HEK293 (cell line): ENCODE measurements around the gene HSPB2.

ENCODE experiments used
- FEZF1 ChIP-seq: fragments of 450-650 bp; formaldehyde crosslinking; IDR thresholded peaks from 2 replicates; pipeline ENCODE4 v1.5.1; 2016; ENCODE audit warnings: missing biosample characterization, missing genetic modification characterization
- GLIS1 ChIP-seq: fragments of 450-650 bp; formaldehyde crosslinking; IDR thresholded peaks from 2 replicates; pipeline ENCODE4 v1.5.1; 2016; ENCODE audit warnings: missing biosample characterization, missing genetic modification characterization
- HOXD13 ChIP-seq: sonication (generic); formaldehyde crosslinking; IDR thresholded peaks from 2 replicates; pipeline ENCODE4 v1.8.0; 2022; ENCODE audit warnings: missing genetic modification reagents, borderline replicate concordance
- KLF8 ChIP-seq: fragments of 450-650 bp; formaldehyde crosslinking; IDR thresholded peaks from 2 replicates; pipeline ENCODE4 v1.5.1; 2016; ENCODE audit warnings: missing biosample characterization, missing genetic modification characterization
- PRDM6 ChIP-seq: fragments of 450-650 bp; formaldehyde crosslinking; IDR thresholded peaks from 2 replicates; pipeline ENCODE4 v1.5.1; 2017; ENCODE audit warnings: missing biosample characterization, missing genetic modification characterization
- REPIN1 ChIP-seq: fragments of 450-650 bp; formaldehyde crosslinking; IDR thresholded peaks from 2 replicates; pipeline ENCODE4 v1.5.1; 2017; ENCODE audit warnings: missing biosample characterization, missing genetic modification characterization, low read depth
- SCRT1 ChIP-seq: fragments of 450-650 bp; formaldehyde crosslinking; IDR thresholded peaks from 2 replicates; pipeline ENCODE4 v1.5.1; 2016; ENCODE audit warnings: missing biosample characterization, missing genetic modification characterization, borderline replicate concordance
- SETDB1 ChIP-seq: IDR thresholded peaks from one replicate; pipeline ENCODE4 v1.6.1; 2017; ENCODE audit warnings: mild to moderate bottlenecking, low read length, moderate library complexity, mixed read lengths; ENCODE audit not compliant: insufficient read length
- YY2 ChIP-seq: fragments of 450-650 bp; formaldehyde crosslinking; IDR thresholded peaks from 2 replicates; pipeline ENCODE4 v1.5.1; 2016; ENCODE audit warnings: missing biosample characterization, missing genetic modification characterization
- ZEB2 ChIP-seq: fragments of 450-650 bp; formaldehyde crosslinking; IDR thresholded peaks from 2 replicates; pipeline ENCODE4 v1.5.1; 2016; ENCODE audit warnings: missing biosample characterization, missing genetic modification characterization
- ZFP37 ChIP-seq: fragments of 450-650 bp; formaldehyde crosslinking; IDR thresholded peaks from 2 replicates; pipeline ENCODE4 v1.5.1; 2016; ENCODE audit warnings: missing biosample characterization, missing genetic modification characterization
- ZFP41 ChIP-seq: fragments of 450-650 bp; formaldehyde crosslinking; IDR thresholded peaks from 2 replicates; pipeline ENCODE4 v1.5.1; 2016; ENCODE audit warnings: missing biosample characterization, missing genetic modification characterization, borderline replicate concordance
- ZNF155 ChIP-seq: fragments of 450-650 bp; formaldehyde crosslinking; IDR thresholded peaks from 2 replicates; pipeline ENCODE4 v1.5.1; 2016; ENCODE audit warnings: missing biosample characterization, missing genetic modification characterization
- ZNF169 ChIP-seq: fragments of 450-650 bp; formaldehyde crosslinking; IDR thresholded peaks from 2 replicates; pipeline ENCODE4 v1.5.1; 2016; ENCODE audit warnings: missing biosample characterization, missing genetic modification characterization
- ZNF214 ChIP-seq: fragments of 450-650 bp; formaldehyde crosslinking; IDR thresholded peaks from 2 replicates; pipeline ENCODE4 v1.5.1; 2017; ENCODE audit warnings: missing biosample characterization, mild to moderate bottlenecking, missing genetic modification characterization, borderline replicate concordance
- ZNF221 ChIP-seq: fragments of 450-650 bp; formaldehyde crosslinking; IDR thresholded peaks from 2 replicates; pipeline ENCODE4 v1.5.1; 2017; ENCODE audit warnings: missing biosample characterization, missing genetic modification characterization, borderline replicate concordance
- ZNF26 ChIP-seq: fragments of 450-650 bp; formaldehyde crosslinking; IDR thresholded peaks from 2 replicates; pipeline ENCODE4 v1.5.1; 2016; ENCODE audit warnings: missing biosample characterization, missing genetic modification characterization
- ZNF266 ChIP-seq: fragments of 450-650 bp; formaldehyde crosslinking; IDR thresholded peaks from 2 replicates; pipeline ENCODE4 v1.5.1; 2016; ENCODE audit warnings: missing biosample characterization, missing genetic modification characterization, low read depth
- ZNF341 ChIP-seq: fragments of 450-650 bp; formaldehyde crosslinking; IDR thresholded peaks from 2 replicates; pipeline ENCODE4; 2016; ENCODE audit warnings: low read depth, missing biosample characterization, missing genetic modification characterization
- ZNF404 ChIP-seq: fragments of 450-650 bp; formaldehyde crosslinking; IDR thresholded peaks from 2 replicates; pipeline ENCODE4 v1.5.1; 2017; ENCODE audit warnings: missing biosample characterization, missing genetic modification characterization
- ZNF501 ChIP-seq: fragments of 450-650 bp; formaldehyde crosslinking; IDR thresholded peaks from 2 replicates; pipeline ENCODE4 v1.5.1; 2016; ENCODE audit warnings: missing biosample characterization, missing genetic modification characterization
- ZNF529 ChIP-seq: fragments of 450-650 bp; formaldehyde crosslinking; IDR thresholded peaks from 2 replicates; pipeline ENCODE4 v1.5.1; 2017; ENCODE audit warnings: missing genetic modification characterization, missing biosample characterization; ENCODE audit not compliant: insufficient replicate concordance
- ZNF530 ChIP-seq: fragments of 450-650 bp; formaldehyde crosslinking; IDR thresholded peaks from 2 replicates; pipeline ENCODE4 v1.5.1; 2016; ENCODE audit warnings: low read depth, missing biosample characterization, missing genetic modification characterization
- ZNF555 ChIP-seq: fragments of 450-650 bp; formaldehyde crosslinking; conservative IDR thresholded peaks from 2 replicates; pipeline ENCODE4 v1.5.1; 2017; ENCODE audit warnings: missing biosample characterization, mild to moderate bottlenecking, missing genetic modification characterization, inconsistent platforms
- ZNF560 ChIP-seq: fragments of 450-650 bp; formaldehyde crosslinking; IDR thresholded peaks from 2 replicates; pipeline ENCODE4 v1.5.1; 2017; ENCODE audit warnings: missing biosample characterization, missing genetic modification characterization, borderline replicate concordance
- ZNF610 ChIP-seq: fragments of 450-650 bp; formaldehyde crosslinking; IDR thresholded peaks from 2 replicates; pipeline ENCODE4 v1.5.1; 2016; ENCODE audit warnings: missing biosample characterization, missing genetic modification characterization, borderline replicate concordance
- ZNF645 ChIP-seq: fragments of 450-650 bp; formaldehyde crosslinking; IDR thresholded peaks from 2 replicates; pipeline ENCODE4; 2016; ENCODE audit warnings: missing biosample characterization, missing genetic modification characterization
- ZNF670 ChIP-seq: fragments of 450-650 bp; formaldehyde crosslinking; IDR thresholded peaks from 2 replicates; pipeline ENCODE4 v1.5.1; 2016; ENCODE audit warnings: missing biosample characterization, missing genetic modification characterization, low read depth
- ZNF701 ChIP-seq: fragments of 450-650 bp; formaldehyde crosslinking; IDR thresholded peaks from 2 replicates; pipeline ENCODE4 v1.5.1; 2016; ENCODE audit warnings: missing biosample characterization, missing genetic modification characterization
- ZNF76 ChIP-seq: fragments of 450-650 bp; formaldehyde crosslinking; IDR thresholded peaks from 2 replicates; pipeline ENCODE4; 2016; ENCODE audit warnings: low read depth, missing biosample characterization, missing genetic modification characterization, borderline replicate concordance
- ZNF768 ChIP-seq: fragments of 450-650 bp; formaldehyde crosslinking; IDR thresholded peaks from 2 replicates; pipeline ENCODE4 v1.5.1; 2018; ENCODE audit warnings: missing biosample characterization, mild to moderate bottlenecking, missing genetic modification characterization
- ZNF830 ChIP-seq: fragments of 450-650 bp; IDR thresholded peaks from 2 replicates; pipeline ENCODE4 v1.5.0; 2018; ENCODE audit warnings: missing biosample characterization, missing genetic modification characterization, low read depth, mild to moderate bottlenecking, moderate library complexity
- ZNF843 ChIP-seq: fragments of 450-650 bp; formaldehyde crosslinking; IDR thresholded peaks from 2 replicates; pipeline ENCODE4 v1.5.1; 2016; ENCODE audit warnings: missing biosample characterization, missing genetic modification characterization
- ZSCAN16 ChIP-seq: fragments of 450-650 bp; formaldehyde crosslinking; IDR thresholded peaks from 2 replicates; pipeline ENCODE4 v1.5.1; 2016; ENCODE audit warnings: missing biosample characterization, missing genetic modification characterization
- ZSCAN23 ChIP-seq: fragments of 450-650 bp; formaldehyde crosslinking; IDR thresholded peaks from 2 replicates; pipeline ENCODE4 v1.5.1; 2016; ENCODE audit warnings: missing biosample characterization, missing genetic modification characterization
- ZSCAN4 ChIP-seq: fragments of 450-650 bp; formaldehyde crosslinking; IDR thresholded peaks from 2 replicates; pipeline ENCODE4 v1.5.1; 2017; ENCODE audit warnings: missing biosample characterization, missing genetic modification characterization
- ZXDB ChIP-seq: fragments of 450-650 bp; formaldehyde crosslinking; IDR thresholded peaks from 2 replicates; pipeline ENCODE4 v1.5.1; 2016; ENCODE audit warnings: missing biosample characterization, missing genetic modification characterization

Gene HSPB2

GRCh38 chr11:111878849-111879636 is 33.5 kb upstream of the HSPB2 start, which contains the start of the genes CFAP68 and FDXACB1 (continued):
- peak; percentile 16; the same call in 1 of the 2 replicates for TF ChIP-seq ZNF610 (tag by site-specific recombination)
- no peak for TF ChIP-seq ZSCAN23 (tag by site-specific recombination)
- TF ChIP-seq ZNF341, result peak; percentile 81
- TF ChIP-seq ZFP41 (tag by site-specific recombination), result no peak
- TF ChIP-seq SETDB1, result peak; percentile 51
- TF ChIP-seq ZNF530 (tag by site-specific recombination), result no peak
- no peak for TF ChIP-seq ZNF555 (tag by site-specific recombination)
- peak; percentile 73 for TF ChIP-seq GLIS1 (tag by site-specific recombination)
- TF ChIP-seq ZNF701, result no peak
- TF ChIP-seq ZNF214 (tag by site-specific recombination), result no peak
- no peak for TF ChIP-seq SCRT1 (tag by site-specific recombination)
- TF ChIP-seq ZEB2 (tag by site-specific recombination), result peak; percentile 99
- no peak for TF ChIP-seq PRDM6 (tag by site-specific recombination)
- peak; percentile 81; the same call in 1 of the 2 replicates for TF ChIP-seq ZNF768 (tag by site-specific recombination)
- TF ChIP-seq ZNF645 (tag by site-specific recombination), result no peak
- no peak for TF ChIP-seq ZNF404
- TF ChIP-seq ZFP37 (tag by site-specific recombination), result peak; percentile 42; the same call in 1 of the 2 replicates
- no peak for TF ChIP-seq ZNF26 (tag by site-specific recombination)
- TF ChIP-seq ZSCAN16 (tag by site-specific recombination), result no peak
- no peak for TF ChIP-seq ZNF221 (tag by site-specific recombination)
- no peak for TF ChIP-seq HOXD13 (CRISPR knock-in tag)
- TF ChIP-seq REPIN1 (tag by site-specific recombination), result no peak
- TF ChIP-seq ZNF670 (tag by site-specific recombination), result no peak
- peak; percentile 68; the same call in 1 of the 2 replicates for TF ChIP-seq ZNF501 (tag by site-specific recombination)
- no peak for TF ChIP-seq ZNF155 (tag by site-specific recombination)
- no peak for TF ChIP-seq ZNF266 (tag by site-specific recombination)
- TF ChIP-seq ZXDB (tag by site-specific recombination), result peak; percentile 87
- TF ChIP-seq ZNF76 (tag by site-specific recombination), result peak; percentile 34; the same call in 1 of the 2 replicates
- TF ChIP-seq ZNF843 (tag by site-specific recombination), result 0 out of 2 replicates have a peak, but pooled peaks have one; percentile 53
- peak; percentile 85 for TF ChIP-seq KLF8 (tag by site-specific recombination)
- TF ChIP-seq ZNF560 (tag by site-specific recombination), result no peak
- peak; percentile 69 for TF ChIP-seq YY2 (tag by site-specific recombination)
- no peak for TF ChIP-seq ZNF529
- TF ChIP-seq ZNF169 (tag by site-specific recombination), result no peak
- no peak for TF ChIP-seq ZSCAN4 (tag by site-specific recombination)
- no peak for TF ChIP-seq ZNF830 (tag by site-specific recombination)
- TF ChIP-seq FEZF1 (tag by site-specific recombination), result no peak
